SJCRH30 (cell line): ENCODE measurements around the gene METTL22. TPM values are rescaled to one million over a fixed set of nuclear protein-coding genes. Genes with fewer than 3 reads are reported as not detected.
A peak's percentile ranks its signal among the peaks of the same experiment; 100 is the strongest.
"Not testable (repeated sequence)": the region's sequence is repeated elsewhere in the genome, so short reads cannot be mapped to it uniquely, and the experiment has no call there.

Source experiments
- DNase-seq, 2 experiments: peaks; one replicate each; pipeline ENCODE4 v3.0.0-alpha.2; 2015 to 2020
- H3K27ac ChIP-seq: fragments of 250-450 bp; sonication (Bioruptor Pico); 2 replicates; pipeline ENCODE4 v1.5.1; 2020; ENCODE audit warnings: mild to moderate bottlenecking, moderate library complexity
- H3K27me3 ChIP-seq: fragments of 250-450 bp; sonication (Bioruptor Pico); 2 replicates; pipeline ENCODE4 v1.5.1; 2020; ENCODE audit warnings: mild to moderate bottlenecking, moderate library complexity
- H3K36me3 ChIP-seq: fragments of 250-450 bp; sonication (Bioruptor Pico); 2 replicates; pipeline ENCODE4 v1.5.1; 2020; ENCODE audit warnings: mild to moderate bottlenecking, moderate library complexity
- H3K4me1 ChIP-seq: fragments of 250-450 bp; sonication (Bioruptor Pico); 2 replicates; pipeline ENCODE4 v1.5.1; 2020; ENCODE audit warnings: mild to moderate bottlenecking, moderate library complexity
- H3K4me3 ChIP-seq: fragments of 250-450 bp; sonication (Bioruptor Pico); 2 replicates; pipeline ENCODE4 v1.5.1; 2020; ENCODE audit warnings: mild to moderate bottlenecking, moderate library complexity
- H3K9me3 ChIP-seq: fragments of 250-450 bp; sonication (Bioruptor Pico); replicated peaks from 2 replicates; pipeline ENCODE4 v1.5.1; 2020; ENCODE audit warnings: mild to moderate bottlenecking, moderate library complexity
- total RNA-seq: library from RNA; depleted of rRNA; stranded (reverse); fragments of >200 nt; shearing (Covaris generic); gene quantifications from 2 replicates; pipeline ENCODE4 v1.2.3, GENCODE V29; 2014

Gene METTL22
- total RNA-seq, 1 experiment from 2014 or later = 15.2 TPM

GRCh38 chr16:8634991-8635736 lies 13.7 kb downstream of the METTL22 start:
- Histone ChIP-seq H3K36me3 (peaks cover 27% of the 10 kb centered on the region), H3K4me1 (no peaks in the 10 kb centered on the region), H3K4me3 (no peak overlapping the region), H3K27me3 (no peaks in the 10 kb centered on the region), H3K9me3 (no peaks in the 10 kb centered on the region), H3K27ac (no peak overlapping the region)
- no peak for DNase-seq

GRCh38 chr16:8639694-8640093 lies 18.2 kb downstream of the METTL22 start:
- Histone ChIP-seq H3K4me3 (no peak overlapping the region), H3K9me3 (no peaks in the 10 kb centered on the region), H3K36me3 (peaks cover 32% of the 10 kb centered on the region), H3K27ac (no peak overlapping the region), H3K27me3 (no peaks in the 10 kb centered on the region), H3K4me1 (no peaks in the 10 kb centered on the region)
- no peak for DNase-seq

GRCh38 chr16:8641671-8642070 lies 20.2 kb downstream of the METTL22 start:
- Histone ChIP-seq H3K27me3 (no peaks in the 10 kb centered on the region), H3K4me1 (no peaks in the 10 kb centered on the region), H3K36me3 (peaks cover 27% of the 10 kb centered on the region), H3K9me3 (no peaks in the 10 kb centered on the region), H3K4me3 (no peak overlapping the region), H3K27ac (no peak overlapping the region)
- DNase-seq = no peak

GRCh38 chr16:8642146-8642545 lies 20.6 kb downstream of the METTL22 start:
- H3K36me3 ChIP-seq = peaks cover 28% of the 10 kb centered on the region
- no peaks in the 10 kb centered on the region for H3K4me1 ChIP-seq
- H3K27me3 ChIP-seq = no peaks in the 10 kb centered on the region
- H3K9me3 ChIP-seq = no peaks in the 10 kb centered on the region
- DNase-seq = no peak
- H3K27ac ChIP-seq = no peak overlapping the region
- H3K4me3 ChIP-seq = no peak overlapping the region

- no peak for DNase-seq
- Histone ChIP-seq H3K4me3 (no peak overlapping the region), H3K9me3 (no peaks in the 10 kb centered on the region), H3K27me3 (no peaks in the 10 kb centered on the region), H3K27ac (no peak overlapping the region), H3K36me3 (peaks cover 38% of the 10 kb centered on the region), H3K4me1 (no peaks in the 10 kb centered on the region)
Observed at GRCh38 chr16:8644211-8645140, 23.0 kb downstream of the METTL22 start.

GRCh38 chr16:8645141-8645521 lies 23.6 kb downstream of the METTL22 start:
- no peak for DNase-seq
- H3K36me3 ChIP-seq = peaks cover 38% of the 10 kb centered on the region

GRCh38 chr16:8645831-8646230 lies 24.3 kb downstream of the METTL22 start:
- H3K27me3 ChIP-seq = no peaks in the 10 kb centered on the region
- no peak for DNase-seq
- H3K4me1 ChIP-seq = no peaks in the 10 kb centered on the region
- H3K4me3 ChIP-seq = no peak overlapping the region
- peaks cover 38% of the 10 kb centered on the region for H3K36me3 ChIP-seq
- H3K27ac ChIP-seq = no peak overlapping the region
- H3K9me3 ChIP-seq = no peaks in the 10 kb centered on the region

More at GRCh38 chr16:8645141-8645521, 23.6 kb downstream of the METTL22 start:
- Histone ChIP-seq H3K27ac (no peak overlapping the region), H3K9me3 (no peaks in the 10 kb centered on the region), H3K4me3 (no peak overlapping the region), H3K27me3 (no peaks in the 10 kb centered on the region), H3K4me1 (no peaks in the 10 kb centered on the region)

GRCh38 chr16:8646326-8647053 lies 25.0 kb downstream of the METTL22 start:
- Histone ChIP-seq H3K4me3 (no peak overlapping the region), H3K4me1 (no peaks in the 10 kb centered on the region), H3K27ac (no peak overlapping the region), H3K9me3 (no peaks in the 10 kb centered on the region), H3K27me3 (no peaks in the 10 kb centered on the region), H3K36me3 (peaks cover 38% of the 10 kb centered on the region)
- no peak for DNase-seq

- Histone ChIP-seq H3K36me3 (peaks cover 29% of the 10 kb centered on the region), H3K4me1 (no peaks in the 10 kb centered on the region), H3K27me3 (no peaks in the 10 kb centered on the region), H3K9me3 (no peaks in the 10 kb centered on the region), H3K4me3 (no peak overlapping the region), H3K27ac (no peak overlapping the region)
- no peak for DNase-seq
Observed at GRCh38 chr16:8647721-8648318, 26.3 kb downstream of the METTL22 start.

- no peak for DNase-seq
- Histone ChIP-seq H3K36me3 (peaks cover 19% of the 10 kb centered on the region), H3K4me3 (no peak overlapping the region), H3K27ac (no peak overlapping the region), H3K9me3 (no peaks in the 10 kb centered on the region), H3K27me3 (no peaks in the 10 kb centered on the region), H3K4me1 (no peaks in the 10 kb centered on the region)
Observed at GRCh38 chr16:8648877-8649276, 27.4 kb downstream of the METTL22 start.

- H3K36me3 ChIP-seq = peaks cover 16% of the 10 kb centered on the region
- H3K9me3 ChIP-seq = no peaks in the 10 kb centered on the region
- no peak overlapping the region for H3K4me3 ChIP-seq
- H3K27ac ChIP-seq = no peak overlapping the region
- H3K4me1 ChIP-seq = no peaks in the 10 kb centered on the region; the same call in 1 of the 2 replicates
- H3K27me3 ChIP-seq = no peaks in the 10 kb centered on the region
- no peak for DNase-seq
Observed at GRCh38 chr16:8649829-8650554, 28.5 kb downstream of the METTL22 start.

- not testable (repeated sequence) for H3K27ac ChIP-seq, H3K4me1 ChIP-seq, H3K27me3 ChIP-seq, H3K4me3 ChIP-seq, H3K9me3 ChIP-seq
- peak in 1 of 2 experiments; percentile 32 for DNase-seq
- peaks cover 12% of the 10 kb centered on the region for H3K36me3 ChIP-seq
Observed at GRCh38 chr16:8651958-8652357, 30.5 kb downstream of the METTL22 start.

- H3K9me3 ChIP-seq = no peaks in the 10 kb centered on the region
- H3K4me1 ChIP-seq = no peaks in the 10 kb centered on the region; the same call in 1 of the 2 replicates
- no peak overlapping the region for H3K27ac ChIP-seq
- DNase-seq = peak; percentile 30 to 66
- no peaks in the 10 kb centered on the region for H3K27me3 ChIP-seq
- no peak overlapping the region for H3K4me3 ChIP-seq
- H3K36me3 ChIP-seq = no peaks in the 10 kb centered on the region
Observed at GRCh38 chr16:8655184-8655717, 33.8 kb downstream of the METTL22 start.

- no peak for DNase-seq
- no peaks in the 10 kb centered on the region; the same call in 1 of the 2 replicates for H3K4me1 ChIP-seq
- no peaks in the 10 kb centered on the region for H3K9me3 ChIP-seq
- no peak overlapping the region for H3K27ac ChIP-seq
- H3K4me3 ChIP-seq = no peak overlapping the region
- H3K27me3 ChIP-seq = no peaks in the 10 kb centered on the region
- H3K36me3 ChIP-seq = no peaks in the 10 kb centered on the region
Observed at GRCh38 chr16:8656376-8656775, 34.9 kb downstream of the METTL22 start.
